Lower leg skin (tissue), 4 donors: ENCODE measurements around the gene DNAJC21. TPM values are rescaled to one million over a fixed set of nuclear protein-coding genes. Genes with fewer than 3 reads are reported as not detected.
"Not testable (repeated sequence)": the region's sequence is repeated elsewhere in the genome, so short reads cannot be mapped to it uniquely, and the experiment has no call there.

Experiments used
- DNase-seq, 2 donors: peaks; one replicate each; pipeline ENCODE4 v3.0.0-alpha.2; 2019; ENCODE audit warnings: low spot score in 2 of 2
- H3K4me3 ChIP-seq: fragments of 200-600 bp; sonication (generic); 2 replicates; pipeline ENCODE4 v1.5.1; 2017; ENCODE audit warnings: mild to moderate bottlenecking, low read depth; ENCODE audit not compliant: poor library complexity, severe bottlenecking
- CTCF ChIP-seq, 3 donors: fragments of 450-650 bp; IDR thresholded peaks; one replicate each; pipeline ENCODE4 v1.5.1; 2016; ENCODE audit warnings: antibody characterized with exemption in 3 of 3, mild to moderate bottlenecking in 3 of 3, moderate library complexity in 2 of 3
- POLR2A ChIP-seq, 2 donors: fragments of 450-650 bp; IDR thresholded peaks; one replicate each; pipeline ENCODE4 v1.6.1; 2016 to 2017; ENCODE audit warnings: antibody characterized with exemption in 2 of 2, mild to moderate bottlenecking in 1 of 2, moderate library complexity in 1 of 2
- WGBS, 2 donors: methylation state at CpG; one replicate each; pipeline ENCODE4 v1.1.5; 2018; 5-methylcytosine and 5-hydroxymethylcytosine counted together
- intact Hi-C: fragments of 100-400 bp; cut with DNase I; formaldehyde crosslinking; loops from one replicate; pipeline ENCODE4 v1.15.0; 2023; ENCODE audit warnings: low total_unique reads
- total RNA-seq, 4 donors: library from RNA; depleted of rRNA; stranded (reverse); fragments of >200 nt; gene quantifications; one replicate each; pipeline ENCODE4 v1.1.0, GENCODE V29; 2016

The DNAJC21 gene
- total RNA-seq, 4 donors from 2014 or later: 18.3 to 41.6 (median 31.8) TPM

- TF ChIP-seq CTCF (IDR thresholded peaks at IDR 0.05): no peak
- TF ChIP-seq POLR2A (IDR thresholded peaks at IDR 0.05): no peak
- intact Hi-C loops: no loop called here
- 0% methylated on average over 50 to 58 of the region's 67 CpGs for WGBS, 2 donors
- peak; percentile 94 to 99 for DNase-seq
- H3K4me3 ChIP-seq: peak within 1 kb of the TSS; percentile 98
Observed at GRCh38 chr5:34915139-34915855, 14.1 kb upstream of the DNAJC21 start, which contains the start of the genes BRIX1 and RAD1. Gene BRIX1 (plus strand): TSS chr5:34915711. CDS start chr5:34915739, 28 bp downstream. Gene RAD1 (minus strand): TSS chr5:34915504. CDS start chr5:34914892, 612 bp downstream.

DNA sequence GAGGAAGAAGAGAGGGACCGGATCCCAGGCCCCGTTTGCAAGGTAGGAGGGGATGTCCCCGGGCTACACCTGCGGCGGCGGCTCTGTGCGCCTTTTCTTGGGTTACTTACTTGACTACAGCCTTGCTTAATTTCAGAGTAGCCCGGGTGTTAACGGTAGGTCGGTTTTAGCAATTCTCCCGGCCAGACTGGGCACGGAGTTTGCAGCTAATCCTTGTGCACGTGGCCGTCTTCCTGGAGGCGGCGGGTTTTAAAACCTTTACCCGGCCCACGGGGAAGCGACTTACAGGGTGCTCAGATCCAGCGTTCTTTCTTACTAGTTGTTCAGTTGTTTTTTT lies 13.5 kb upstream of the DNAJC21 start:
- peak overlapping the region; percentile 98 for H3K4me3 ChIP-seq
- no peak for DNase-seq
- no peak for TF ChIP-seq POLR2A (IDR thresholded peaks at IDR 0.05)
- intact Hi-C loops: no loop called here
- WGBS, 2 donors: 0 to 2% methylated on average over 20 of the region's 20 CpGs

- DNase-seq: no peak
- intact Hi-C loops: no loop called here
- TF ChIP-seq CTCF (IDR thresholded peaks at IDR 0.05) (no peak), POLR2A (IDR thresholded peaks at IDR 0.05) (no peak)
- peak overlapping the region; percentile 98 for H3K4me3 ChIP-seq
- WGBS, 2 donors: 18 to 30% methylated on average over 6 of the region's 6 CpGs
Observed at GRCh38 chr5:34916518-34916917, 12.8 kb upstream of the DNAJC21 start.

DNA sequence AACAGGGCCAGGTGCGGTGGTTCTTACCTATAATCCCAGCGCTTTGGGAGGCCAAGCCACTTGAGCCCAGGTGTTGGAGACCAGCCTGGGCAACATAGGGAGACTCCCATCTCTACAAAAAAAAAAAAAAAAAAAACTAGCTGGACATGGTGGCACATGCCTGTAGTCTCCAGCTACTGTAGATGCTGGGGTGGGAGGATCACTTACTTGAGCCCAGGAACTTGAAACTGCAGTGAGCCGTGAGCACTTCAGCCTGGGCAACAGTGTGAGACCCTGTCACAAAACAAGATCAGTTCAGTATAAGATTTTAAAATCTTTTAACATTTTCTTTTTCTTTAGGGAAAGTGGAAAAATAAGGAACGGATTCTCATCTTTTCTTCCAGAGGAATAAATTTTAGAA lies 11.3 kb upstream of the DNAJC21 start:
- no peak for TF ChIP-seq CTCF (IDR thresholded peaks at IDR 0.05)
- TF ChIP-seq POLR2A (IDR thresholded peaks at IDR 0.05): no peak
- no peak overlapping the region for H3K4me3 ChIP-seq
- DNase-seq: no peak
- 76 to 77% methylated on average over 4 of the region's 4 CpGs for WGBS, 2 donors
- intact Hi-C loops: no loop called here

GRCh38 chr5:34919077-34919476 lies 10.3 kb upstream of the DNAJC21 start:
- 86% methylated on average over 4 of the region's 4 CpGs for WGBS, 2 donors
- intact Hi-C loops: no loop called here
- no peak overlapping the region for H3K4me3 ChIP-seq
- no peak for DNase-seq
- no peak for TF ChIP-seq POLR2A (IDR thresholded peaks at IDR 0.05)
- no peak for TF ChIP-seq CTCF (IDR thresholded peaks at IDR 0.05)

- 95 to 96% methylated on average over 9 of the region's 9 CpGs for WGBS, 2 donors
- H3K4me3 ChIP-seq, DNase-seq, intact Hi-C loops: not testable (repeated sequence)
Observed at GRCh38 chr5:34923256-34923655, 6.1 kb upstream of the DNAJC21 start.
